ENCODE data around the gene ACVRL1. TPM values are rescaled to one million over a fixed set of nuclear protein-coding genes. Genes with fewer than 3 reads are reported as not detected.
A peak's percentile ranks its signal among the peaks of the same experiment; 100 is the strongest.

The ACVRL1 gene
- total RNA-seq, 1 experiment from 2014 or later = 0.36 TPM

GRCh38 chr12:51862947-51863346 is 44.4 kb upstream of the ACVRL1 start:
- TF ChIP-seq, protein P1, sequence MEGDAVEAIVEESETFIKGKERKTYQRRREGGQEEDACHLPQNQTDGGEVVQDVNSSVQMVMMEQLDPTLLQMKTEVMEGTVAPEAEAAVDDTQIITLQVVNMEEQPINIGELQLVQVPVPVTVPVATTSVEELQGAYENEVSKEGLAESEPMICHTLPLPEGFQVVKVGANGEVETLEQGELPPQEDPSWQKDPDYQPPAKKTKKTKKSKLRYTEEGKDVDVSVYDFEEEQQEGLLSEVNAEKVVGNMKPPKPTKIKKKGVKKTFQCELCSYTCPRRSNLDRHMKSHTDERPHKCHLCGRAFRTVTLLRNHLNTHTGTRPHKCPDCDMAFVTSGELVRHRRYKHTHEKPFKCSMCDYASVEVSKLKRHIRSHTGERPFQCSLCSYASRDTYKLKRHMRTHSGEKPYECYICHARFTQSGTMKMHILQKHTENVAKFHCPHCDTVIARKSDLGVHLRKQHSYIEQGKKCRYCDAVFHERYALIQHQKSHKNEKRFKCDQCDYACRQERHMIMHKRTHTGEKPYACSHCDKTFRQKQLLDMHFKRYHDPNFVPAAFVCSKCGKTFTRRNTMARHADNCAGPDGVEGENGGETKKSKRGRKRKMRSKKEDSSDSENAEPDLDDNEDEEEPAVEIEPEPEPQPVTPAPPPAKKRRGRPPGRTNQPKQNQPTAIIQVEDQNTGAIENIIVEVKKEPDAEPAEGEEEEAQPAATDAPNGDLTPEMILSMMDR (IDR thresholded peaks at IDR 0.05) = no peak
- TF ChIP-seq, protein P2, sequence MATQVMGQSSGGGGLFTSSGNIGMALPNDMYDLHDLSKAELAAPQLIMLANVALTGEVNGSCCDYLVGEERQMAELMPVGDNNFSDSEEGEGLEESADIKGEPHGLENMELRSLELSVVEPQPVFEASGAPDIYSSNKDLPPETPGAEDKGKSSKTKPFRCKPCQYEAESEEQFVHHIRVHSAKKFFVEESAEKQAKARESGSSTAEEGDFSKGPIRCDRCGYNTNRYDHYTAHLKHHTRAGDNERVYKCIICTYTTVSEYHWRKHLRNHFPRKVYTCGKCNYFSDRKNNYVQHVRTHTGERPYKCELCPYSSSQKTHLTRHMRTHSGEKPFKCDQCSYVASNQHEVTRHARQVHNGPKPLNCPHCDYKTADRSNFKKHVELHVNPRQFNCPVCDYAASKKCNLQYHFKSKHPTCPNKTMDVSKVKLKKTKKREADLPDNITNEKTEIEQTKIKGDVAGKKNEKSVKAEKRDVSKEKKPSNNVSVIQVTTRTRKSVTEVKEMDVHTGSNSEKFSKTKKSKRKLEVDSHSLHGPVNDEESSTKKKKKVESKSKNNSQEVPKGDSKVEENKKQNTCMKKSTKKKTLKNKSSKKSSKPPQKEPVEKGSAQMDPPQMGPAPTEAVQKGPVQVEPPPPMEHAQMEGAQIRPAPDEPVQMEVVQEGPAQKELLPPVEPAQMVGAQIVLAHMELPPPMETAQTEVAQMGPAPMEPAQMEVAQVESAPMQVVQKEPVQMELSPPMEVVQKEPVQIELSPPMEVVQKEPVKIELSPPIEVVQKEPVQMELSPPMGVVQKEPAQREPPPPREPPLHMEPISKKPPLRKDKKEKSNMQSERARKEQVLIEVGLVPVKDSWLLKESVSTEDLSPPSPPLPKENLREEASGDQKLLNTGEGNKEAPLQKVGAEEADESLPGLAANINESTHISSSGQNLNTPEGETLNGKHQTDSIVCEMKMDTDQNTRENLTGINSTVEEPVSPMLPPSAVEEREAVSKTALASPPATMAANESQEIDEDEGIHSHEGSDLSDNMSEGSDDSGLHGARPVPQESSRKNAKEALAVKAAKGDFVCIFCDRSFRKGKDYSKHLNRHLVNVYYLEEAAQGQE (IDR thresholded peaks at IDR 0.05; ENCODE audit: insufficient read depth in 1 of 2, low read depth in 2 of 2, low read length in 1 of 2) = no peak
- TF ChIP-seq SIN3A (IDR thresholded peaks at IDR 0.05; ENCODE audit: borderline replicate concordance, insufficient read depth, low read depth, low read length) (no peak), POLR2AphosphoS5 (IDR thresholded peaks at IDR 0.05; ENCODE audit: low read depth, low read length) (no peak), TCF7L2 (IDR thresholded peaks at IDR 0.05; ENCODE audit: low read depth, low read length) (no peak)
- ATAC-seq (no peak), DNase-seq (ENCODE audit: low read depth, low spot score) (no peak)
- POLR2A ChIA-PET = interaction anchor here (0.7 kb wide), 1 partner anchor 169 kb away, joined by 5 read pairs; no protein-coding TSS in a partner anchor
- no peaks in the 10 kb centered on the region for H3K9me3 ChIP-seq (ENCODE audit: control insufficient read depth, insufficient read depth, low read depth, low read length)
- no TSS peak for BruUV-seq (replicated peaks)
- H3K27ac ChIP-seq (ENCODE audit: low read length) = no peak overlapping the region
- H3K4me1 ChIP-seq (ENCODE audit: control insufficient read depth, insufficient read depth, low read length) = no peaks in the 10 kb centered on the region
- H3K27me3 ChIP-seq (ENCODE audit: control insufficient read depth, insufficient read depth, low read length) = no peaks in the 10 kb centered on the region
- intact Hi-C loops (cut with micrococcal nuclease; ENCODE audit: unreplicated experiment) (no loop called here), in situ Hi-C loops (cut with HindIII; ENCODE audit: low pct_unique_long_range_greater_than_20kb, low sequenced_read_pairs) (no loop called here)
- no peak overlapping the region for H3K4me3 ChIP-seq (ENCODE audit: low read depth in 2 of 2, low read length in 2 of 2)
- H3K36me3 ChIP-seq (ENCODE audit: control insufficient read depth, insufficient read depth, low read length) = no peaks in the 10 kb centered on the region
- CTCF ChIA-PET = no interaction called here

GRCh38 chr12:51863363-51863932 is 43.9 kb upstream of the ACVRL1 start:
- 0 out of 2 replicates have a peak, but pooled peaks have one; percentile 14 for ATAC-seq
- in situ Hi-C loops (cut with HindIII; ENCODE audit: low pct_unique_long_range_greater_than_20kb, low sequenced_read_pairs) = no loop called here
- no peaks in the 10 kb centered on the region for H3K36me3 ChIP-seq (ENCODE audit: control insufficient read depth, insufficient read depth, low read length)

More at GRCh38 chr12:51863363-51863932, 43.9 kb upstream of the ACVRL1 start:
- TF ChIP-seq, protein P2 (IDR thresholded peaks at IDR 0.05; ENCODE audit: insufficient read depth in 1 of 2, low read depth in 2 of 2, low read length in 1 of 2) = no peak
- TF ChIP-seq POLR2AphosphoS5 (IDR thresholded peaks at IDR 0.05; ENCODE audit: low read depth, low read length) = no peak
- TF ChIP-seq TCF7L2 (IDR thresholded peaks at IDR 0.05; ENCODE audit: low read depth, low read length) = no peak
- no peak for TF ChIP-seq SIN3A (IDR thresholded peaks at IDR 0.05; ENCODE audit: borderline replicate concordance, insufficient read depth, low read depth, low read length)
- TF ChIP-seq, protein P1 (IDR thresholded peaks at IDR 0.05) = no peak
- intact Hi-C loops (cut with micrococcal nuclease; ENCODE audit: unreplicated experiment) = no loop called here
- H3K4me1 ChIP-seq (ENCODE audit: control insufficient read depth, insufficient read depth, low read length) = no peaks in the 10 kb centered on the region
- no peaks in the 10 kb centered on the region for H3K27me3 ChIP-seq (ENCODE audit: control insufficient read depth, insufficient read depth, low read length)
- DNase-seq (ENCODE audit: low read depth, low spot score) = no peak
- no peak overlapping the region for H3K4me3 ChIP-seq (ENCODE audit: low read depth in 2 of 2, low read length in 2 of 2)
- no TSS peak for BruUV-seq (replicated peaks)
- POLR2A ChIA-PET = interaction anchor here (0.7 kb wide), 1 partner anchor 169 kb away, joined by 5 read pairs; no protein-coding TSS in a partner anchor
- H3K9me3 ChIP-seq (ENCODE audit: control insufficient read depth, insufficient read depth, low read depth, low read length) = no peaks in the 10 kb centered on the region
- H3K27ac ChIP-seq (ENCODE audit: low read length) = no peak overlapping the region
- CTCF ChIA-PET = no interaction called here

Data from Panc1 (cell line).